K562 (cell line): ENCODE measurements around the gene HSPA1L. TPM values are rescaled to one million over a fixed set of nuclear protein-coding genes. Genes with fewer than 3 reads are reported as not detected.

Experiments
- BRD4 ChIP-seq: fragments of 200-600 bp; sonication (generic); IDR thresholded peaks from 2 replicates; pipeline ENCODE4 v1.6.1; 2017; ENCODE audit warnings: inconsistent platforms
- CREB1 ChIP-seq, 2 experiments: sonication (generic) in 1 of 2; formaldehyde crosslinking in 1 of 2; IDR thresholded peaks; 2 replicates each; pipeline versions ENCODE4 v1.6.1 to v1.8.0; 2012 to 2022; ENCODE audit warnings: inconsistent platforms in 1 of 2, mild to moderate bottlenecking in 1 of 2, missing genetic modification reagents in 1 of 2, moderate library complexity in 1 of 2
- HDGF ChIP-seq: fragments of 450-650 bp; IDR thresholded peaks from 2 replicates; pipeline ENCODE4 v1.6.1; 2016
- HMG20A ChIP-seq: fragments of 450-650 bp; formaldehyde crosslinking; conservative IDR thresholded peaks from 2 replicates; pipeline ENCODE4 v1.4.0; 2020; ENCODE audit warnings: mild to moderate bottlenecking, mixed read lengths
- HMGN3 ChIP-seq: IDR thresholded peaks from 2 replicates; pipeline ENCODE4 v1.6.1; 2011; ENCODE audit warnings: borderline replicate concordance, low read depth, mild to moderate bottlenecking, mixed read lengths, low read length; ENCODE audit not compliant: insufficient read length; ENCODE audit errors: extremely low read depth
- JUNB ChIP-seq: fragments of 450-650 bp; formaldehyde crosslinking; conservative IDR thresholded peaks from 2 replicates; pipeline ENCODE4 v1.4.0; 2020; ENCODE audit warnings: mild to moderate bottlenecking
- MXI1 ChIP-seq: IDR thresholded peaks from 2 replicates; pipeline ENCODE4 v1.6.1; 2011; ENCODE audit warnings: low read depth, mild to moderate bottlenecking, improper control_type of control experiment, low read length
- NFATC3 ChIP-seq: fragments of 450-650 bp; IDR thresholded peaks from 2 replicates; pipeline ENCODE4 v1.6.1; 2017; ENCODE audit warnings: mild to moderate bottlenecking
- NFIC ChIP-seq: fragments of 450-650 bp; IDR thresholded peaks from 2 replicates; pipeline ENCODE4 v1.6.1; 2017; ENCODE audit warnings: mild to moderate bottlenecking, inconsistent platforms
- NFRKB ChIP-seq: fragments of 450-650 bp; IDR thresholded peaks from 2 replicates; pipeline ENCODE4 v1.6.1; 2016; ENCODE audit warnings: low read depth
- NR2C1 ChIP-seq, 2 experiments: fragments of 450-650 bp; IDR thresholded peaks; 2 replicates each; pipeline ENCODE4 v1.6.1; 2017; ENCODE audit warnings: mild to moderate bottlenecking in 2 of 2, antibody characterized with exemption in 1 of 2, inconsistent platforms in 1 of 2, missing compliant biosample characterization in 1 of 2, missing genetic modification characterization in 1 of 2
- RBM25 ChIP-seq: fragments of 200-400 bp; formaldehyde crosslinking; IDR thresholded peaks from 2 replicates; pipeline ENCODE4 v1.6.1; 2018; ENCODE audit warnings: low read length, low read depth, moderate library complexity; ENCODE audit not compliant: severe bottlenecking
- ZNF197 ChIP-seq: fragments of 200-800 bp; sonication (Bioruptor generic); IDR thresholded peaks from 2 replicates; pipeline ENCODE4 v1.6.1; 2016; ENCODE audit warnings: low read depth, missing genetic modification characterization, missing compliant biosample characterization
- ZNF507 ChIP-seq: conservative IDR thresholded peaks from 2 replicates; pipeline ENCODE4 v1.6.1; 2017; ENCODE audit warnings: missing genetic modification characterization, missing compliant biosample characterization
- ZNF764 ChIP-seq: fragments of 250-450 bp; sonication (Bioruptor Pico); IDR thresholded peaks from 2 replicates; pipeline ENCODE4 v1.4.0; 2020; ENCODE audit warnings: low read depth, mild to moderate bottlenecking, moderate library complexity
- polyA plus RNA-seq, 8 experiments: library from polyadenylated mRNA; depleted of rRNA in 4 of 8; stranded (reverse) in 5 of 8; unstranded in 3 of 8; fragments of >200 nt; fragmentation: Nextera tagmentation in 2 of 8; fragmentation: Illumina TruSeq in 1 of 8; extraction: Ambion mirVana in 2 of 8; extraction: Trizol in 1 of 8; gene quantifications; 2 replicates each; pipeline versions ENCODE4 v1.2.1 to v1.2.3, GENCODE V29; 2011 to 2014; ENCODE audit warnings: inconsistent platforms in 1 of 8, missing spikeins in 1 of 8
- total RNA-seq, 7 experiments: library from RNA; depleted of rRNA in 6 of 7; stranded (reverse); fragments of >200 nt in 6 of 7; fragmentation: Illumina TruSeq in 2 of 7; extraction: Trizol in 2 of 7; gene quantifications; 2 replicates each; pipeline versions ENCODE4 v1.2.1 to v1.2.3, GENCODE V29; 2011 to 2021; ENCODE audit warnings: low replicate concordance in 1 of 7
- TF ChIP-seq, protein P1 (sequence below): sonication (generic); formaldehyde crosslinking; IDR thresholded peaks from 2 replicates; pipeline ENCODE4 v1.8.1; 2023; ENCODE audit warnings: missing genetic modification reagents, mild to moderate bottlenecking, borderline replicate concordance
- TF ChIP-seq, protein P2 (sequence below): fragments of 450-650 bp; IDR thresholded peaks from one replicate; pipeline ENCODE4 v1.6.1; 2018; ENCODE audit warnings: mild to moderate bottlenecking, moderate library complexity; ENCODE audit not compliant: partially characterized antibody
- TF ChIP-seq, protein P3 (sequence below): sonication (generic); formaldehyde crosslinking; IDR thresholded peaks from 2 replicates; pipeline ENCODE4 v1.8.0; 2022; ENCODE audit warnings: mild to moderate bottlenecking, missing genetic modification reagents
- TF ChIP-seq, protein P4 (sequence below): fragments of 450-650 bp; formaldehyde crosslinking; IDR thresholded peaks from 2 replicates; pipeline ENCODE4 v1.4.0; 2022; ENCODE audit warnings: missing genetic modification characterization

Gene HSPA1L
- total and polyA plus RNA-seq, 9 of the 15 experiments (the other 6 are each of a cell fraction or from before 2014, with no cell fraction given) = 0.14 to 2.1 (median 1.3) TPM

DNA sequence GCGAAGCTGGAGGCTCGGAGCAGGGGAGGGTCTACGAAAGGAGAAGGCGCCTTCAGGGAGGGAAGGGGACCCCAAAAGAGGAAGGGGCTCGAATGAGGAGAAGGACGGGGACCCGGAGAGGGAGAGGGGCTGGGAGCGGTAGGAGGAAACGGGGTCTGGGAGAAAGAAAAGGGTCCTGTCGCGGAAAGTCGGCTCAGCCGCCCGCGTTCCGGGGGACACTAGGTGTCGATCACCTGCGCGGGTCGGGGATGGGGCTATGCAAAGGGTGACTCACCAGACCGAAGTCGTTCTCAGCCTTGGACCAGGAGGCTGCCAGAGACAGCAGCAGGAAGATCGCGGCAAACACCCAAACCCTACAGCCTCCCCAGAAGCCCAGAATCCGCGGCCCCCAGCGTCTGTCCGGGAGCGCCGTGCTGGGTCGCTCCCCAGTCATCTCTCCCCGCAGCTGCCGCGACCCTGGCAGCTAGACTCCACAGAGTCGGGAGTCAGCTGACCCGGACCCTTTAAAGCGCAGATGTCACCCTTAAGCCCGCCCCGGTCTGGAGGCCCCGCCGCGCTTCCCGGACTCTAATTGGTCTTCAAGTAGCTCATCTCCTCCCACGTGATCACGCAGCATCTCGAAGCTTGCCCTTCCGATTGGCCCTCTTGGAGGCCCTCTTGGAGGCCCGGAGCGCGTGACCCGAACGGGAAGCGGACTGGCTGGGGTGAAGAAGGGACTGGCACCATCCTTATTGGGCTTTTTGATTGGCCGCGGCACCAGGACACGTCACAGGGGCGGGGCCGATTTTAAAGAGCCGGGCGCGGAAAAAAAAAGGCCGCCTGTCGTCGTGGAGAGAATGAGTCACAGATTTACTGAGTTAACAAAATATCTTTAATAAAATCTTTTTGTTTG, 47.5 kb upstream of the HSPA1L start, which contains the start of gene NEU1 (continued):
- TF ChIP-seq, protein P1, sequence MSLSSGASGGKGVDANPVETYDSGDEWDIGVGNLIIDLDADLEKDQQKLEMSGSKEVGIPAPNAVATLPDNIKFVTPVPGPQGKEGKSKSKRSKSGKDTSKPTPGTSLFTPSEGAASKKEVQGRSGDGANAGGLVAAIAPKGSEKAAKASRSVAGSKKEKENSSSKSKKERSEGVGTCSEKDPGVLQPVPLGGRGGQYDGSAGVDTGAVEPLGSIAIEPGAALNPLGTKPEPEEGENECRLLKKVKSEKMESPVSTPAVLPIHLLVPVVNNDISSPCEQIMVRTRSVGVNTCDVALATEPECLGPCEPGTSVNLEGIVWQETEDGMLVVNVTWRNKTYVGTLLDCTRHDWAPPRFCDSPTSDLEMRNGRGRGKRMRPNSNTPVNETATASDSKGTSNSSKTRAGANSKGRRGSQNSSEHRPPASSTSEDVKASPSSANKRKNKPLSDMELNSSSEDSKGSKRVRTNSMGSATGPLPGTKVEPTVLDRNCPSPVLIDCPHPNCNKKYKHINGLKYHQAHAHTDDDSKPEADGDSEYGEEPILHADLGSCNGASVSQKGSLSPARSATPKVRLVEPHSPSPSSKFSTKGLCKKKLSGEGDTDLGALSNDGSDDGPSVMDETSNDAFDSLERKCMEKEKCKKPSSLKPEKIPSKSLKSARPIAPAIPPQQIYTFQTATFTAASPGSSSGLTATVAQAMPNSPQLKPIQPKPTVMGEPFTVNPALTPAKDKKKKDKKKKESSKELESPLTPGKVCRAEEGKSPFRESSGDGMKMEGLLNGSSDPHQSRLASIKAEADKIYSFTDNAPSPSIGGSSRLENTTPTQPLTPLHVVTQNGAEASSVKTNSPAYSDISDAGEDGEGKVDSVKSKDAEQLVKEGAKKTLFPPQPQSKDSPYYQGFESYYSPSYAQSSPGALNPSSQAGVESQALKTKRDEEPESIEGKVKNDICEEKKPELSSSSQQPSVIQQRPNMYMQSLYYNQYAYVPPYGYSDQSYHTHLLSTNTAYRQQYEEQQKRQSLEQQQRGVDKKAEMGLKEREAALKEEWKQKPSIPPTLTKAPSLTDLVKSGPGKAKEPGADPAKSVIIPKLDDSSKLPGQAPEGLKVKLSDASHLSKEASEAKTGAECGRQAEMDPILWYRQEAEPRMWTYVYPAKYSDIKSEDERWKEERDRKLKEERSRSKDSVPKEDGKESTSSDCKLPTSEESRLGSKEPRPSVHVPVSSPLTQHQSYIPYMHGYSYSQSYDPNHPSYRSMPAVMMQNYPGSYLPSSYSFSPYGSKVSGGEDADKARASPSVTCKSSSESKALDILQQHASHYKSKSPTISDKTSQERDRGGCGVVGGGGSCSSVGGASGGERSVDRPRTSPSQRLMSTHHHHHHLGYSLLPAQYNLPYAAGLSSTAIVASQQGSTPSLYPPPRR (CRISPR knock-in tag) = peak; percentile 62; the same call in 1 of the 2 replicates
- TF ChIP-seq ZNF197 (CRISPR knock-in tag) (no peak), MXI1 (peak; percentile 42; the same call in 1 of the 2 replicates), JUNB (peak; percentile 44), HMGN3 (peak; percentile 88), RBM25 (peak; percentile 56), ZNF764 (CRISPR knock-in tag) (0 out of 2 replicates have a peak, but pooled peaks have one; percentile 48), BRD4 (no peak), NFIC (0 out of 2 replicates have a peak, but pooled peaks have one; percentile 38), NR2C1 (IDR thresholded peaks at IDR 0.05) (peak; percentile 87), NR2C1 (tag; IDR thresholded peaks at IDR 0.05) (peak; percentile 83), HMG20A (peak; percentile 55; the same call in 1 of the 2 replicates), HDGF (no peak), NFATC3 (peak; percentile 99), CREB1 (IDR thresholded peaks at IDR 0.05) (peak; percentile 89), CREB1 (CRISPR knock-in tag; IDR thresholded peaks at IDR 0.05) (peak; percentile 91), NFRKB (no peak), ZNF507 (tag) (no peak)
- TF ChIP-seq, protein P2, sequence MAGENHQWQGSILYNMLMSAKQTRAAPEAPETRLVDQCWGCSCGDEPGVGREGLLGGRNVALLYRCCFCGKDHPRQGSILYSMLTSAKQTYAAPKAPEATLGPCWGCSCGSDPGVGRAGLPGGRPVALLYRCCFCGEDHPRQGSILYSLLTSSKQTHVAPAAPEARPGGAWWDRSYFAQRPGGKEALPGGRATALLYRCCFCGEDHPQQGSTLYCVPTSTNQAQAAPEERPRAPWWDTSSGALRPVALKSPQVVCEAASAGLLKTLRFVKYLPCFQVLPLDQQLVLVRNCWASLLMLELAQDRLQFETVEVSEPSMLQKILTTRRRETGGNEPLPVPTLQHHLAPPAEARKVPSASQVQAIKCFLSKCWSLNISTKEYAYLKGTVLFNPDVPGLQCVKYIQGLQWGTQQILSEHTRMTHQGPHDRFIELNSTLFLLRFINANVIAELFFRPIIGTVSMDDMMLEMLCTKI = no peak
- TF ChIP-seq, protein P3, sequence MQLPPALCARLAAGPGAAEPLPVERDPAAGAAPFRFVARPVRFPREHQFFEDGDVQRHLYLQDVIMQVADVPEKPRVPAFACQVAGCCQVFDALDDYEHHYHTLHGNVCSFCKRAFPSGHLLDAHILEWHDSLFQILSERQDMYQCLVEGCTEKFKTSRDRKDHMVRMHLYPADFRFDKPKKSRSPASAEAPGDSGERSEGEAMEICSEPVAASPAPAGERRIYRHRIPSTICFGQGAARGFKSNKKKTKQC (CRISPR knock-in tag) = no peak; the same call in 1 of the 2 replicates
- TF ChIP-seq, protein P4, sequence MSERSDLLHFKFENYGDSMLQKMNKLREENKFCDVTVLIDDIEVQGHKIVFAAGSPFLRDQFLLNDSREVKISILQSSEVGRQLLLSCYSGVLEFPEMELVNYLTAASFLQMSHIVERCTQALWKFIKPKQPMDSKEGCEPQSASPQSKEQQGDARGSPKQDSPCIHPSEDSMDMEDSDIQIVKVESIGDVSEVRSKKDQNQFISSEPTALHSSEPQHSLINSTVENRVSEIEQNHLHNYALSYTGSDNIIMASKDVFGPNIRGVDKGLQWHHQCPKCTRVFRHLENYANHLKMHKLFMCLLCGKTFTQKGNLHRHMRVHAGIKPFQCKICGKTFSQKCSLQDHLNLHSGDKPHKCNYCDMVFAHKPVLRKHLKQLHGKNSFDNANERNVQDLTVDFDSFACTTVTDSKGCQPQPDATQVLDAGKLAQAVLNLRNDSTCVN (CRISPR knock-in tag) = peak; percentile 85
